GM19463 (cell line): ENCODE results near the gene OPALIN.

Experiments used
- ATAC-seq: cut with Tn5 transposase; IDR thresholded peaks from one replicate; pipeline ENCODE4 v1.9.1; 2021; ENCODE audit warnings: mild to moderate bottlenecking, moderate library complexity; ENCODE audit not compliant: unreplicated experiment

OPALIN gene

GRCh38 chr10:96306516-96306915 is 52.3 kb downstream of the OPALIN start:
- ATAC-seq: peak; percentile 61

- no peak for ATAC-seq
Observed at GRCh38 chr10:96305019-96305418, 53.8 kb downstream of the OPALIN start.

- ATAC-seq: no peak
Observed at GRCh38 chr10:96304230-96304629, 54.6 kb downstream of the OPALIN start, which contains the start of gene DNTT. Gene DNTT (plus strand): TSS chr10:96304434. CDS start chr10:96304498, 64 bp downstream.

- no peak for ATAC-seq
Observed at GRCh38 chr10:96301616-96302015, 57.2 kb downstream of the OPALIN start.

GRCh38 chr10:96299383-96299782 is 59.4 kb downstream of the OPALIN start:
- no peak for ATAC-seq

- ATAC-seq: no peak
Observed at GRCh38 chr10:96298362-96298761, 60.4 kb downstream of the OPALIN start.

GRCh38 chr10:96297486-96297885 is 61.3 kb downstream of the OPALIN start:
- no peak for ATAC-seq

GRCh38 chr10:96295475-96295874 is 63.3 kb downstream of the OPALIN start:
- ATAC-seq: no peak
